IMR-90 (cell line): Measurements from ENCODE around the gene PHLDA2. TPM values are rescaled to one million over a fixed set of nuclear protein-coding genes. Genes with fewer than 3 reads are reported as not detected.

Source experiments
- ATAC-seq: fragments of 200-7000 bp; cut with Tn5 transposase; 2 replicates; pipeline ENCODE4 v1.9.1; 2020; ENCODE audit warnings: low read depth, mild to moderate bottlenecking, moderate library complexity
- BruUV-seq: library from RNA; stranded (reverse); fragments of 400-500 nt; replicated peaks from 2 replicates; lab custom pipeline; 2021; lab: Mats Ljungman, UMichigan
- CTCF ChIA-PET: fragments of 300-600 bp; formaldehyde crosslinking; extraction: SDS; loops from one replicate; lab custom pipeline; 2021; ENCODE audit warnings: antibody characterized with exemption; lab: Yijun Ruan, JAX
- POLR2A ChIA-PET: fragments of 300-600 bp; sonication (Branson Sonifier 250); formaldehyde crosslinking; loops from one replicate; lab custom pipeline; 2022; ENCODE audit warnings: antibody characterized with exemption; ENCODE audit not compliant: unreplicated experiment; lab: Charles Lee
- DNase-seq: peaks from one replicate; pipeline ENCODE4 v3.0.0; 2013
- H2AFZ ChIP-seq: replicated peaks from 2 replicates; pipeline ENCODE3; 2013; ENCODE audit warnings: low read length, mild to moderate bottlenecking; ENCODE audit not compliant: poor library complexity
- H2AK5ac ChIP-seq: 2 replicates; pipeline ENCODE4 v1.6.1; 2013; ENCODE audit warnings: low read depth, low read length, inconsistent platforms
- H2AK9ac ChIP-seq: replicated peaks from 2 replicates; pipeline ENCODE3; 2013; ENCODE audit warnings: mild to moderate bottlenecking, low read depth, low read length, moderate library complexity; ENCODE audit not compliant: poor library complexity
- H2BK120ac ChIP-seq: 2 replicates; pipeline ENCODE4 v1.6.1; 2013; ENCODE audit warnings: low read depth, low read length, inconsistent platforms
- H2BK15ac ChIP-seq: 3 replicates; pipeline ENCODE4 v1.6.1; 2013; ENCODE audit warnings: low read depth, low read length, inconsistent platforms
- H2BK20ac ChIP-seq: 2 replicates; pipeline ENCODE4 v1.6.1; 2013; ENCODE audit warnings: low read depth, mild to moderate bottlenecking, inconsistent platforms, low read length, moderate library complexity
- H2BK5ac ChIP-seq: 2 replicates; pipeline ENCODE4 v1.6.1; 2013; ENCODE audit warnings: mild to moderate bottlenecking, low read depth, low read length, inconsistent platforms; ENCODE audit not compliant: poor library complexity, severe bottlenecking
- H3K14ac ChIP-seq: replicated peaks from 2 replicates; pipeline ENCODE4 v1.6.1; 2013; ENCODE audit warnings: low read depth, low read length, inconsistent platforms
- H3K18ac ChIP-seq: 2 replicates; pipeline ENCODE4 v1.6.1; 2013; ENCODE audit warnings: low read depth, low read length, control low read depth
- H3K23ac ChIP-seq: 2 replicates; pipeline ENCODE4 v1.6.1; 2013; ENCODE audit warnings: low read depth, low read length, inconsistent platforms
- H3K27ac ChIP-seq: 2 replicates; pipeline ENCODE4 v1.5.1; 2013; ENCODE audit warnings: mild to moderate bottlenecking, control low read depth, low read length; ENCODE audit not compliant: insufficient read depth
- H3K27me3 ChIP-seq: 2 replicates; pipeline ENCODE4 v1.6.1; 2013; ENCODE audit warnings: low read length; ENCODE audit not compliant: control insufficient read depth, insufficient read depth
- H3K36me3 ChIP-seq: 2 replicates; pipeline ENCODE4 v1.6.1; 2013; ENCODE audit warnings: low read length, mixed read lengths; ENCODE audit not compliant: control insufficient read depth, insufficient read depth
- H3K4ac ChIP-seq: 2 replicates; pipeline ENCODE4 v1.6.1; 2013; ENCODE audit warnings: low read depth, low read length, inconsistent platforms
- H3K4me1 ChIP-seq: 2 replicates; pipeline ENCODE4 v1.6.1; 2013; ENCODE audit warnings: low read length, mixed read lengths; ENCODE audit not compliant: control insufficient read depth, insufficient read depth
- H3K4me2 ChIP-seq: 2 replicates; pipeline ENCODE4 v1.6.1; 2013; ENCODE audit warnings: low read depth, mild to moderate bottlenecking, control low read depth, low read length, moderate library complexity
- H3K4me3 ChIP-seq: 2 replicates; pipeline ENCODE4 v1.5.1; 2013; ENCODE audit warnings: low read depth, mild to moderate bottlenecking, control low read depth, low read length, moderate library complexity; ENCODE audit not compliant: insufficient read depth
- H3K56ac ChIP-seq: 2 replicates; pipeline ENCODE4 v1.6.1; 2013; ENCODE audit warnings: low read length, inconsistent platforms; ENCODE audit not compliant: insufficient read depth; ENCODE audit errors: extremely low read depth
- H3K79me1 ChIP-seq, 2 experiments: 2 replicates each; pipeline ENCODE4 v1.6.1; 2013; ENCODE audit warnings: low read length in 2 of 2, inconsistent platforms in 1 of 2, low read depth in 1 of 2
- H3K9ac ChIP-seq: 2 replicates; pipeline ENCODE4 v1.6.1; 2013; ENCODE audit warnings: low read depth, low read length, control low read depth
- H3K9me1 ChIP-seq: 2 replicates; pipeline ENCODE4 v1.6.1; 2013; ENCODE audit warnings: low read length, inconsistent platforms; ENCODE audit not compliant: insufficient read depth
- H3K9me3 ChIP-seq: 2 replicates; pipeline ENCODE4 v1.6.1; 2013; ENCODE audit warnings: low read length; ENCODE audit not compliant: control insufficient read depth, insufficient read depth
- H4K20me1 ChIP-seq: 2 replicates; pipeline ENCODE4 v1.6.1; 2013; ENCODE audit warnings: low read length, inconsistent platforms; ENCODE audit not compliant: insufficient read depth
- H4K5ac ChIP-seq: 2 replicates; pipeline ENCODE4 v1.6.1; 2013; ENCODE audit warnings: mild to moderate bottlenecking, low read depth, low read length, control low read depth
- H4K8ac ChIP-seq, 2 experiments: 2 replicates each; pipeline ENCODE4 v1.6.1; 2013; ENCODE audit warnings: low read depth in 2 of 2, low read length in 2 of 2, control low read depth in 1 of 2, inconsistent platforms in 1 of 2
- H4K91ac ChIP-seq: 2 replicates; pipeline ENCODE4 v1.6.1; 2013; ENCODE audit warnings: low read depth, low read length, inconsistent platforms; ENCODE audit not compliant: insufficient read depth
- BHLHE40 ChIP-seq: fragments of 150-350 bp; IDR thresholded peaks from 2 replicates; pipeline ENCODE4 v1.6.1; 2016; ENCODE audit warnings: mild to moderate bottlenecking, low read depth, low read length
- CEBPB ChIP-seq: IDR thresholded peaks from 2 replicates; pipeline ENCODE4 v1.6.1; 2012; ENCODE audit warnings: low read depth, low read length, improper control_type of control experiment
- CHD1 ChIP-seq: IDR thresholded peaks from 2 replicates; pipeline ENCODE4 v1.6.1; 2012; ENCODE audit warnings: low read depth, low read length, improper control_type of control experiment
- MAZ ChIP-seq: IDR thresholded peaks from 2 replicates; pipeline ENCODE4 v1.6.1; 2012; ENCODE audit warnings: low read depth, mild to moderate bottlenecking, low read length, improper control_type of control experiment, moderate library complexity, borderline replicate concordance
- NFE2L2 ChIP-seq: fragments of 150-350 bp; IDR thresholded peaks from 2 replicates; pipeline ENCODE4 v1.6.1; 2016; ENCODE audit warnings: low read depth, mild to moderate bottlenecking, low read length
- POLR2A ChIP-seq: IDR thresholded peaks from 2 replicates; pipeline ENCODE4 v1.6.1; 2012; ENCODE audit warnings: mild to moderate bottlenecking, low read depth, low read length
- RAD21 ChIP-seq: IDR thresholded peaks from 2 replicates; pipeline ENCODE4 v1.6.1; 2012; ENCODE audit warnings: low read length, improper control_type of control experiment
- RCOR1 ChIP-seq: IDR thresholded peaks from 2 replicates; pipeline ENCODE4 v1.6.1; 2012; ENCODE audit warnings: mild to moderate bottlenecking, low read length, improper control_type of control experiment; ENCODE audit not compliant: insufficient replicate concordance
- RFX5 ChIP-seq: IDR thresholded peaks from 2 replicates; pipeline ENCODE4 v1.8.0; 2012; ENCODE audit warnings: low read depth, mild to moderate bottlenecking, low read length, moderate library complexity
- SMC3 ChIP-seq: fragments of 150-350 bp; IDR thresholded peaks from 2 replicates; pipeline ENCODE4 v1.6.1; 2016; ENCODE audit warnings: low read depth, mild to moderate bottlenecking, antibody characterized with exemption, low read length, moderate library complexity
- WGBS, 2 experiments: methylation state at CpG; one replicate each; pipeline versions ENCODE4 v1.1.5 to v1.1.7; 2013; ENCODE audit warnings: missing lambda C conversion rate in 2 of 2; ENCODE audit not compliant: insufficient read length in 1 of 2; ENCODE audit errors: extremely low coverage in 2 of 2; 5-methylcytosine and 5-hydroxymethylcytosine counted together
- dilution Hi-C: fragments of 300-500 bp; cut with HindIII; formaldehyde crosslinking; loops from one replicate; pipeline ENCODE4 v1.14.3; 2018; ENCODE audit warnings: low sequenced_read_pairs; ENCODE audit not compliant: unreplicated experiment
- in situ Hi-C: fragments of 300-500 bp; cut with MboI; formaldehyde crosslinking; loops from 3 replicates; pipeline ENCODE4 v1.14.3; 2019; ENCODE audit warnings: low sequenced_read_pairs, inconsistent platforms, mixed read lengths
- intact Hi-C: fragments of 100-400 bp; cut with micrococcal nuclease; formaldehyde crosslinking; loops from 2 replicates; pipeline ENCODE4 v1.10.0; 2022
- polyA plus RNA-seq, 3 experiments: library from polyadenylated mRNA; depleted of rRNA; stranded (reverse); fragments of >200 nt; gene quantifications; 2 replicates each; pipeline ENCODE4 v1.2.3, GENCODE V29; 2012; ENCODE audit warnings: low replicate concordance in 1 of 3
- total RNA-seq: library from RNA; depleted of rRNA; stranded (reverse); fragments of >200 nt; gene quantifications from 2 replicates; pipeline ENCODE4 v1.2.3, GENCODE V29; 2012
- TF ChIP-seq, protein P1 (sequence below): fragments of 150-350 bp; IDR thresholded peaks from 2 replicates; pipeline ENCODE4 v1.6.1; 2017; ENCODE audit warnings: mild to moderate bottlenecking, antibody characterized with exemption, low read length, low read depth
- TF ChIP-seq, protein P2 (sequence below): fragments of 150-350 bp; IDR thresholded peaks from 2 replicates; pipeline ENCODE4 v1.6.1; 2016; ENCODE audit warnings: low read depth, mild to moderate bottlenecking, low read length, moderate library complexity, borderline replicate concordance

The PHLDA2 gene
- total and polyA plus RNA-seq, 2 of the 4 experiments (the other 2 are of a cell fraction), result 3.8 to 89.0 TPM

DNA sequence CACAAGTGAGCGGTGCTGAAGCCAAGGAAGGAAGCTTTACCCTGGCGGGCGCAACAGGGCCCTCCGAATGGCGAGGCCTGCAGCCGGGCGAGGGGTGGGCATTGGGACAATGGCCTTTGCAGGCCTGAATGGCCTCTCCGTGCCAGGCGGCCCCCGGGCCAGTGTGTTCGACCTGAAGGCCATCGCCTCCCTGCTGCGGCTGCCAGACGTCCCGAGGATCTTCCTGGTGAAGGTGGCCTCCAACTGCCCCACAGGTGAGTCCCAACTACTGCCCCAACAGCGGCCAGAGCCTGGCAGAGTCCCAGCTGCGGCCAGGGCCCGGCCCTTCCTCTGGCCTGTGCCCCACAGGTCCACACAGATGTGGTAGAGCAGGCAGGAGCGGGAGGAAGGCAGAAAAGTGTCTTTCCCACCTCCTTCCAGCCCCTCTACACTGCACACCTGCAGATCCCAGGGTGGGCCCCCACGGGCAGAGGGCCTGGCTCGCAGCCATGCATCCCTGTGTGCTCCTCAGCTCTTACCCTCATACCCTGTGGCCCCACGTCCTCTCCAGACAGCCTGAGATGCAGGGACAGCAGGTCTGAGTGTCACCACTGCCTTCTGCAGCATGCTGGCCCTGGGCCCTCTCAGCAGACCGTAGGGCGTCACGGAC, 11.3 kb downstream of the PHLDA2 start:
- H2BK5ac ChIP-seq, result no peak overlapping the region
- BruUV-seq, result no TSS peak
- H3K56ac ChIP-seq, result no peak overlapping the region
- no peak overlapping the region for H3K4ac ChIP-seq
- no peak overlapping the region for H4K8ac ChIP-seq
- H4K5ac ChIP-seq, result no peak overlapping the region
- no peaks in the 10 kb centered on the region for H3K9me3 ChIP-seq
- no peaks in the 10 kb centered on the region for H3K27me3 ChIP-seq
- no peak overlapping the region for H2BK20ac ChIP-seq
- no peak overlapping the region for H2BK120ac ChIP-seq
- no peak overlapping the region for H2BK15ac ChIP-seq
- H2AFZ ChIP-seq, result no peak overlapping the region
- no peak overlapping the region for H3K4me2 ChIP-seq
- 92% methylated on average over 15 of the region's 25 CpGs; no CpG with 5 or more reads in 1 of the 2 experiments for WGBS, 2 experiments
- no peak overlapping the region for H2AK5ac ChIP-seq
- no peak for DNase-seq
- 0 out of 4 replicates have a peak, but pooled peaks cover 0 to under 1% of the 10 kb centered on the region in 2 experiments for H3K79me1 ChIP-seq
- no peaks in the 10 kb centered on the region for H3K36me3 ChIP-seq
- no peak overlapping the region for H2AK9ac ChIP-seq
- intact Hi-C loops (no loop called here), dilution Hi-C loops (no loop called here), in situ Hi-C loops (no loop called here)
- H3K18ac ChIP-seq, result no peak overlapping the region
- H3K4me1 ChIP-seq, result peaks cover 4% of the 10 kb centered on the region
- peaks cover under 1% of the 10 kb centered on the region; the same call in 1 of the 2 replicates for H3K9me1 ChIP-seq
- no peak overlapping the region for H4K91ac ChIP-seq
- H3K9ac ChIP-seq, result no peak overlapping the region
- no peak overlapping the region for H3K14ac ChIP-seq
- no peaks in the 10 kb centered on the region; the same call in 1 of the 2 replicates for H4K20me1 ChIP-seq
- ATAC-seq, result no peak
- TF ChIP-seq MAZ, result no peak
- no peak for TF ChIP-seq CHD1
- no peak for TF ChIP-seq POLR2A
- TF ChIP-seq RCOR1, result no peak
- TF ChIP-seq CEBPB, result no peak
- TF ChIP-seq RAD21, result no peak
- TF ChIP-seq SMC3, result no peak
- TF ChIP-seq BHLHE40, result no peak
- TF ChIP-seq NFE2L2, result no peak
- no peak for TF ChIP-seq RFX5
- TF ChIP-seq, protein P1, sequence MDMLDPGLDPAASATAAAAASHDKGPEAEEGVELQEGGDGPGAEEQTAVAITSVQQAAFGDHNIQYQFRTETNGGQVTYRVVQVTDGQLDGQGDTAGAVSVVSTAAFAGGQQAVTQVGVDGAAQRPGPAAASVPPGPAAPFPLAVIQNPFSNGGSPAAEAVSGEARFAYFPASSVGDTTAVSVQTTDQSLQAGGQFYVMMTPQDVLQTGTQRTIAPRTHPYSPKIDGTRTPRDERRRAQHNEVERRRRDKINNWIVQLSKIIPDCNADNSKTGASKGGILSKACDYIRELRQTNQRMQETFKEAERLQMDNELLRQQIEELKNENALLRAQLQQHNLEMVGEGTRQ, result no peak
- TF ChIP-seq, protein P2, sequence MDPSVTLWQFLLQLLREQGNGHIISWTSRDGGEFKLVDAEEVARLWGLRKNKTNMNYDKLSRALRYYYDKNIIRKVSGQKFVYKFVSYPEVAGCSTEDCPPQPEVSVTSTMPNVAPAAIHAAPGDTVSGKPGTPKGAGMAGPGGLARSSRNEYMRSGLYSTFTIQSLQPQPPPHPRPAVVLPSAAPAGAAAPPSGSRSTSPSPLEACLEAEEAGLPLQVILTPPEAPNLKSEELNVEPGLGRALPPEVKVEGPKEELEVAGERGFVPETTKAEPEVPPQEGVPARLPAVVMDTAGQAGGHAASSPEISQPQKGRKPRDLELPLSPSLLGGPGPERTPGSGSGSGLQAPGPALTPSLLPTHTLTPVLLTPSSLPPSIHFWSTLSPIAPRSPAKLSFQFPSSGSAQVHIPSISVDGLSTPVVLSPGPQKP, result no peak
- no peak overlapping the region for H3K27ac ChIP-seq
- POLR2A ChIA-PET, result no interaction called here
- no peak overlapping the region for H3K4me3 ChIP-seq
- no peak overlapping the region for H3K23ac ChIP-seq
- CTCF ChIA-PET, result no interaction called here
